ENCODE results near the gene FGFR3.

Gene FGFR3

GRCh38 chr4:1857931-1858330, 64.8 kb downstream of the FGFR3 start:
- TF ChIP-seq CTCF (IDR thresholded peaks at IDR 0.05) = no peak

All from LNCAP (cell line).